IMR-90 (cell line): Measurements from ENCODE around the gene KAZN. TPM values are rescaled to one million over a fixed set of nuclear protein-coding genes. Genes with fewer than 3 reads are reported as not detected.

Source experiments
- ATAC-seq: fragments of 200-7000 bp; cut with Tn5 transposase; 2 replicates; pipeline ENCODE4 v1.9.1; 2020; ENCODE audit warnings: low read depth, mild to moderate bottlenecking, moderate library complexity
- BruUV-seq: library from RNA; stranded (reverse); fragments of 400-500 nt; replicated peaks from 2 replicates; lab custom pipeline; 2021; lab: Mats Ljungman, UMichigan
- CTCF ChIA-PET: fragments of 300-600 bp; formaldehyde crosslinking; extraction: SDS; loops from one replicate; lab custom pipeline; 2021; ENCODE audit warnings: antibody characterized with exemption; lab: Yijun Ruan, JAX
- POLR2A ChIA-PET: fragments of 300-600 bp; sonication (Branson Sonifier 250); formaldehyde crosslinking; loops from one replicate; lab custom pipeline; 2022; ENCODE audit warnings: antibody characterized with exemption; ENCODE audit not compliant: unreplicated experiment; lab: Charles Lee
- DNase-seq: peaks from one replicate; pipeline ENCODE4 v3.0.0; 2013
- H2AFZ ChIP-seq: replicated peaks from 2 replicates; pipeline ENCODE3; 2013; ENCODE audit warnings: low read length, mild to moderate bottlenecking; ENCODE audit not compliant: poor library complexity
- H2AK5ac ChIP-seq: 2 replicates; pipeline ENCODE4 v1.6.1; 2013; ENCODE audit warnings: low read depth, low read length, inconsistent platforms
- H2AK9ac ChIP-seq: replicated peaks from 2 replicates; pipeline ENCODE3; 2013; ENCODE audit warnings: mild to moderate bottlenecking, low read depth, low read length, moderate library complexity; ENCODE audit not compliant: poor library complexity
- H2BK120ac ChIP-seq: 2 replicates; pipeline ENCODE4 v1.6.1; 2013; ENCODE audit warnings: low read depth, low read length, inconsistent platforms
- H2BK15ac ChIP-seq: 3 replicates; pipeline ENCODE4 v1.6.1; 2013; ENCODE audit warnings: low read depth, low read length, inconsistent platforms
- H2BK20ac ChIP-seq: 2 replicates; pipeline ENCODE4 v1.6.1; 2013; ENCODE audit warnings: low read depth, mild to moderate bottlenecking, inconsistent platforms, low read length, moderate library complexity
- H2BK5ac ChIP-seq: 2 replicates; pipeline ENCODE4 v1.6.1; 2013; ENCODE audit warnings: mild to moderate bottlenecking, low read depth, low read length, inconsistent platforms; ENCODE audit not compliant: poor library complexity, severe bottlenecking
- H3K14ac ChIP-seq: replicated peaks from 2 replicates; pipeline ENCODE4 v1.6.1; 2013; ENCODE audit warnings: low read depth, low read length, inconsistent platforms
- H3K18ac ChIP-seq: 2 replicates; pipeline ENCODE4 v1.6.1; 2013; ENCODE audit warnings: low read depth, low read length, control low read depth
- H3K23ac ChIP-seq: 2 replicates; pipeline ENCODE4 v1.6.1; 2013; ENCODE audit warnings: low read depth, low read length, inconsistent platforms
- H3K27ac ChIP-seq: 2 replicates; pipeline ENCODE4 v1.5.1; 2013; ENCODE audit warnings: mild to moderate bottlenecking, control low read depth, low read length; ENCODE audit not compliant: insufficient read depth
- H3K27me3 ChIP-seq: 2 replicates; pipeline ENCODE4 v1.6.1; 2013; ENCODE audit warnings: low read length; ENCODE audit not compliant: control insufficient read depth, insufficient read depth
- H3K36me3 ChIP-seq: 2 replicates; pipeline ENCODE4 v1.6.1; 2013; ENCODE audit warnings: low read length, mixed read lengths; ENCODE audit not compliant: control insufficient read depth, insufficient read depth
- H3K4ac ChIP-seq: 2 replicates; pipeline ENCODE4 v1.6.1; 2013; ENCODE audit warnings: low read depth, low read length, inconsistent platforms
- H3K4me1 ChIP-seq: 2 replicates; pipeline ENCODE4 v1.6.1; 2013; ENCODE audit warnings: low read length, mixed read lengths; ENCODE audit not compliant: control insufficient read depth, insufficient read depth
- H3K4me2 ChIP-seq: 2 replicates; pipeline ENCODE4 v1.6.1; 2013; ENCODE audit warnings: low read depth, mild to moderate bottlenecking, control low read depth, low read length, moderate library complexity
- H3K4me3 ChIP-seq: 2 replicates; pipeline ENCODE4 v1.5.1; 2013; ENCODE audit warnings: low read depth, mild to moderate bottlenecking, control low read depth, low read length, moderate library complexity; ENCODE audit not compliant: insufficient read depth
- H3K56ac ChIP-seq: 2 replicates; pipeline ENCODE4 v1.6.1; 2013; ENCODE audit warnings: low read length, inconsistent platforms; ENCODE audit not compliant: insufficient read depth; ENCODE audit errors: extremely low read depth
- H3K79me1 ChIP-seq, 2 experiments: 2 replicates each; pipeline ENCODE4 v1.6.1; 2013; ENCODE audit warnings: low read length in 2 of 2, inconsistent platforms in 1 of 2, low read depth in 1 of 2
- H3K9ac ChIP-seq: 2 replicates; pipeline ENCODE4 v1.6.1; 2013; ENCODE audit warnings: low read depth, low read length, control low read depth
- H3K9me1 ChIP-seq: 2 replicates; pipeline ENCODE4 v1.6.1; 2013; ENCODE audit warnings: low read length, inconsistent platforms; ENCODE audit not compliant: insufficient read depth
- H3K9me3 ChIP-seq: 2 replicates; pipeline ENCODE4 v1.6.1; 2013; ENCODE audit warnings: low read length; ENCODE audit not compliant: control insufficient read depth, insufficient read depth
- H4K20me1 ChIP-seq: 2 replicates; pipeline ENCODE4 v1.6.1; 2013; ENCODE audit warnings: low read length, inconsistent platforms; ENCODE audit not compliant: insufficient read depth
- H4K5ac ChIP-seq: 2 replicates; pipeline ENCODE4 v1.6.1; 2013; ENCODE audit warnings: mild to moderate bottlenecking, low read depth, low read length, control low read depth
- H4K8ac ChIP-seq, 2 experiments: 2 replicates each; pipeline ENCODE4 v1.6.1; 2013; ENCODE audit warnings: low read depth in 2 of 2, low read length in 2 of 2, control low read depth in 1 of 2, inconsistent platforms in 1 of 2
- H4K91ac ChIP-seq: 2 replicates; pipeline ENCODE4 v1.6.1; 2013; ENCODE audit warnings: low read depth, low read length, inconsistent platforms; ENCODE audit not compliant: insufficient read depth
- CEBPB ChIP-seq: IDR thresholded peaks from 2 replicates; pipeline ENCODE4 v1.6.1; 2012; ENCODE audit warnings: low read depth, low read length, improper control_type of control experiment
- WGBS, 2 experiments: methylation state at CpG; one replicate each; pipeline versions ENCODE4 v1.1.5 to v1.1.7; 2013; ENCODE audit warnings: missing lambda C conversion rate in 2 of 2; ENCODE audit not compliant: insufficient read length in 1 of 2; ENCODE audit errors: extremely low coverage in 2 of 2; 5-methylcytosine and 5-hydroxymethylcytosine counted together
- dilution Hi-C: fragments of 300-500 bp; cut with HindIII; formaldehyde crosslinking; loops from one replicate; pipeline ENCODE4 v1.14.3; 2018; ENCODE audit warnings: low sequenced_read_pairs; ENCODE audit not compliant: unreplicated experiment
- in situ Hi-C: fragments of 300-500 bp; cut with MboI; formaldehyde crosslinking; loops from 3 replicates; pipeline ENCODE4 v1.14.3; 2019; ENCODE audit warnings: low sequenced_read_pairs, inconsistent platforms, mixed read lengths
- intact Hi-C: fragments of 100-400 bp; cut with micrococcal nuclease; formaldehyde crosslinking; loops from 2 replicates; pipeline ENCODE4 v1.10.0; 2022
- polyA plus RNA-seq, 3 experiments: library from polyadenylated mRNA; depleted of rRNA; stranded (reverse); fragments of >200 nt; gene quantifications; 2 replicates each; pipeline ENCODE4 v1.2.3, GENCODE V29; 2012; ENCODE audit warnings: low replicate concordance in 1 of 3
- total RNA-seq: library from RNA; depleted of rRNA; stranded (reverse); fragments of >200 nt; gene quantifications from 2 replicates; pipeline ENCODE4 v1.2.3, GENCODE V29; 2012

Gene KAZN
- total and polyA plus RNA-seq, 2 of the 4 experiments (the other 2 are of a cell fraction), result 5.2 to 10.5 TPM

GRCh38 chr1:14648896-14649855 lies 50.7 kb downstream of the KAZN start:
- Histone ChIP-seq H3K4ac (no peak overlapping the region), H2AK9ac (no peak overlapping the region), H2BK20ac (no peak overlapping the region), H3K9me1 (no peaks in the 10 kb centered on the region), H4K8ac (no peak overlapping the region), H3K27ac (no peak overlapping the region), H2BK5ac (no peak overlapping the region), H3K9me3 (peaks cover 2% of the 10 kb centered on the region; the same call in 1 of the 2 replicates), H4K5ac (no peak overlapping the region), H2AFZ (no peak overlapping the region), H3K79me1 (no peaks in the 10 kb centered on the region), H3K18ac (no peak overlapping the region), H3K4me2 (no peak overlapping the region), H3K4me1 (no peaks in the 10 kb centered on the region), H3K56ac (no peak overlapping the region), H2BK120ac (no peak overlapping the region), H3K9ac (no peak overlapping the region), H3K4me3 (no peak overlapping the region), H4K20me1 (no peaks in the 10 kb centered on the region), H3K36me3 (no peaks in the 10 kb centered on the region), H3K27me3 (no peaks in the 10 kb centered on the region), H2AK5ac (no peak overlapping the region), H3K23ac (no peak overlapping the region), H3K14ac (no peak overlapping the region), H2BK15ac (no peak overlapping the region), H4K91ac (no peak overlapping the region)
- BruUV-seq, result no TSS peak
- intact Hi-C loops, result no loop called here
- ChIA-PET CTCF (no interaction called here), POLR2A (no interaction called here)
- in situ Hi-C loops, result no loop called here
- ATAC-seq (no peak; the same call in 1 of the 2 replicates), DNase-seq (no peak)
- WGBS, 2 experiments, result 22% methylated on average over 3 of the region's 9 CpGs; no CpG with 5 or more reads in 1 of the 2 experiments
- dilution Hi-C loops, result no loop called here
- TF ChIP-seq CEBPB, result no peak
